CD4-positive, alpha-beta T cell treated with Interleukin-4 for 1 hour (primary cell): ENCODE data around the gene SLC44A2.

Source experiments
- DNase-seq, 2 donors: peaks; one replicate each; pipeline ENCODE4 v3.0.0-alpha.2; 2020 to 2022

SLC44A2 gene

GRCh38 chr19:10683582-10683981 lies 58.2 kb downstream of the SLC44A2 start:
- DNase-seq = no peak

GRCh38 chr19:10685210-10685609 lies 59.9 kb downstream of the SLC44A2 start:
- no peak for DNase-seq

DNA sequence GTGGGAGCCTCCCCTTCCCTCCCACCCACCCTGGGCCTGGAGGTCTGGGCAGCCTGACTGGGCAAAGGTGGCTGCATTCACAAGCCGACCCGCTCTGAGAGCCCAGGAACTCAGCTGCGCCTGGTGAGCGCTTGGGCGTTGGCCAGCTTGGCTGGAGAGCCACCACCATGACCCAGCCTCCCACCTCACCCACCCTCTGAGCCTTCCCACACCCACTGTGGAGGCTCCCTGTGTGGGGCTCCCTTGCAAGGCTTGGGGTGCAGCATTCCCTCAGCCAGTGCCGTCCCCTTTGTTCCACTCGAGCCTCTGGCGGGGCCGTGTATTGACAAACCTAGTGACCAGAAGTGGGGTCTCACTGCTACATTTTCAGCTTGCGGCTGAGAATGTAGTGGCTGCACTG lies 60.8 kb downstream of the SLC44A2 start:
- DNase-seq = no peak

- no peak for DNase-seq
Observed at GRCh38 chr19:10686661-10687517, 61.5 kb downstream of the SLC44A2 start.

GRCh38 chr19:10687518-10688288 lies 62.4 kb downstream of the SLC44A2 start:
- DNase-seq = no peak

- no peak for DNase-seq
Observed at GRCh38 chr19:10688545-10689280, 63.4 kb downstream of the SLC44A2 start.

DNA sequence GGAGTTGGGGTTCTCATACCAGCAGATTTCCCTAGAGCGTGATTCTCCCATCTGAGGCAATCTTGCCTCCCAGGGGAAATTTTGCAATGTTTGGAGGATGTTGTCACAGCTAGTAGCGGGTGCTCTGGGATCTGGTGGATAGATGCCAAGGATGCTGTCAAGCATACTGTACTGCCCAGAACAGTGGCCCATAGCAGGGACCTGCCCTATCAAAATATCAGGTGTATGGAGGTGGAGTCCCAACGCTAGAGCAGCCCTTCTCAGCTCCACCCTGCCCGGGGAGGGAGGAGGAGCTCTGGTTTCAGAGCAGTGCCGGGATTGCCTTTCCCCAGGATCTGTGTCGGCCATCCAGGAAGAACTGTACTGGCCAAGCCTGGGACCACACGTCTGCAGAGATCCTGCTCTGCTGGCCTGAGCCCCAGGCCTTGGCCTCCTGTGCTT lies 65.0 kb downstream of the SLC44A2 start:
- DNase-seq = no peak

DNA sequence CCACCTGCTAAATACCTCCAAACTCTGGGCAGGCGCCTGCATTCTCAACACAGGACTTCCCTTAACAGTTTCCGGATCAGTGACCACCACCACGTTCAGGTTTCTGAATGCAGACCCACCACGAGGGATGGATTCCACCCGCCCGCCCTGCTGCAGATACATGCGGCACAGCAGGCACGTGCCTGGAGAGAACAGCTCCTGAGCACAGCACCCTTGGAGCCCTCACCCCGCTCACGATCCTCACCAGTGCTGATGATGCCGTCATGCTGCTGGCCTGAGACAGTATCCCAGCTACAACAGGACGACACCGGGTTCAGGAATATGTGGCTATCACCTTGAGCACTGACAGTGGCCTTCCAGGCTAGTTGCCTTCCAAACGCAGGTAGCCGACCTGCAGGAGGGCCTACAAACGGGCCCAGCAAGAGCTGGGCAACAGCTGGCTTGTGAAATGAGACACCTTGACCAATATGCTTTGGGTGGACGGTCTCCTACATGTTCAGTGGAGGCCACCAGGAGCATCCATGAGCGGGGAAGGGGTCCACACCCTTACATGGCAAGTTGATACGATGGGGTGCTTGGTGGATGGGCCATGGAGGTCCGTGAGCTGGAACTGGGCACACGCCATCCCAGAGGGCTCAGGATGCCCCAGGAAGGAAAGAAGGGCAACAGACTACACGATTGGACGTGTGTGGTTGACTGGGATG lies 66.0 kb downstream of the SLC44A2 start:
- DNase-seq = no peak

- no peak for DNase-seq
Observed at GRCh38 chr19:10691883-10692282, 66.5 kb downstream of the SLC44A2 start.

DNA sequence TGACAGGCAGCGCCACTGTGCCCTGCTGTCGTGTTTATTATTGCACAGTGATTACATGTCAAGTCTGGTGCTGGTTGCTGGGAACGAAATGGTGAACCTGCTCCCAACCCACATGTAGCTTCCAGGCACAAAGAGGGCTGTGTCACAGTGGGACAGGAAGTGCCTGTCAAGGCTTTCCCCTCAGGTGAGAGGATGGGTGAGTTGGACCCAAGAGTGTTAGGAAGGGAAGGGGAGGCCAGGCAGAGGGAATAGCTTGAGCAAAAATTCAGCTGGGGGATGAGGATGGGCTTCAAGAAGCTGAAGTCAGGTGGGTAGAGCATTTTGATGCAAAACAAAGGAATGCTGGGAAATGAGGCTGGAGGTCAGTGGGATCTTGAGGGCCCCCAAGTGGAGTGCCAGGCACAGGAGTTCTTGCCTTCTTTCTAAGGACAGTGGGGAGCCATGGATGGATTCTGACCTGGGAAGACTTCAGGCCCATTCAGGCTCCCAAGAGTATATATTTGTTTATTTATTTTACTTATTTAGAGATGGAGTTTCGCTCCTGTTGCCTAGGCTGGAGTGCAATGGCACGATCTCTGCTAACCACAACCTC lies 67.4 kb downstream of the SLC44A2 start:
- no peak for DNase-seq
